HG02973 (cell line): ENCODE results near the gene RALY.
"Not testable (repeated sequence)": the region's sequence is repeated elsewhere in the genome, so short reads cannot be mapped to it uniquely, and the experiment has no call there.

ENCODE experiments used
- ATAC-seq: cut with Tn5 transposase; IDR thresholded peaks from one replicate; pipeline ENCODE4 v1.9.1; 2021; ENCODE audit warnings: moderate library complexity; ENCODE audit not compliant: unreplicated experiment

The RALY gene

DNA sequence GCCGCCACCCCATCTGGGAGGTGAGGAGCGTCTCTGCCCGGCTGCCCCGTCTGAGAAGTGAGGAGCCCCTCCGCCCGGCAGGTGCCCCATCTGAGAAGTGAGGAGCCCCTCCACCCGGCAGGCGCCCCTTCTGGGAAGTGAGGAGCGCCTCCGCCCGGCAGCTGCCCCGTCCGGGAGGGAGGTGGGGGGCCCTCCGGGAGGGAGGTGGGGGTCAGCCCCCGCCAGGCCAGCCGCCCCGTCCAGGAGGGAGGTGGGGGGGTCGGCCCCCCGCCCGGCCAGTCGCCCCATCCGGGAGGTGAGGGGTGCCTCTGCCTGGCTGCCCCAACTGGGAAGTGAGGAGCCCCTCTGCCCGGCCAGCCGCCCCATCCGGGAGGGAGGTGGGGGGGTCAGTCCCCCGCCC, 138.8 kb downstream of the RALY start:
- ATAC-seq, result not testable (repeated sequence)

- ATAC-seq, result not testable (repeated sequence)
Observed at GRCh38 chr20:34132943-34133342, 139.2 kb downstream of the RALY start.

DNA sequence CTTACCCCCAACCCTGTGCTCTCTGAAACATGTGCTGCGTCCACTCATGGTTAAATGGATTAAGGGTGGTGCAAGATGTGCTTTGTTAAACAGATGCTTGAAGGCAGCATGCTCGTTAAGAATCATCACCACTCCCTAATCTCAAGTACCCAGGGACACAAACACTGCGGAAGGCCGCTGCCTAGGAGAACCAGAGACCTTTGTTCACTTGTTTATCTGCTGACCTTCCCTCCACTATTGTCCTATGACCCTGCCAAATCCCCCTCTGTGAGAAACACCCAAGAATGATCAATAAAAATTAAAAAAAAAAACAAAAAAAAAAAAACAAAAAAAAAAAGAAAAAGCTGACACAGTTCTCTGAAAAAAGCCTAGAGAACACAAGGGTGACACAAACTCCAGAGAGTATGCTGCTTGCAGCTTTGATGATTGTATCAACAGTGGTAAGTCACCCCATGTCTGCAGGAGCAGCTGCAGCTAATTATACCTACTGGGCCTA, 139.7 kb downstream of the RALY start:
- not testable (repeated sequence) for ATAC-seq
